Hindlimb muscle (tissue), 1 donor: ENCODE measurements around the gene CCDC136. TPM values are rescaled to one million over a fixed set of nuclear protein-coding genes. Genes with fewer than 3 reads are reported as not detected.

Experiments used
- DNase-seq: peaks from one replicate; pipeline ENCODE4 v3.0.0-alpha.2; 2013
- polyA plus RNA-seq: library from polyadenylated mRNA; unstranded; fragments of 120-200 nt; gene quantifications from one replicate; pipeline ENCODE4 v1.2.1, GENCODE V29; 2013; ENCODE audit not compliant: insufficient read length

CCDC136 gene
- polyA plus RNA-seq, 1 donor: 19.1 TPM

DNA sequence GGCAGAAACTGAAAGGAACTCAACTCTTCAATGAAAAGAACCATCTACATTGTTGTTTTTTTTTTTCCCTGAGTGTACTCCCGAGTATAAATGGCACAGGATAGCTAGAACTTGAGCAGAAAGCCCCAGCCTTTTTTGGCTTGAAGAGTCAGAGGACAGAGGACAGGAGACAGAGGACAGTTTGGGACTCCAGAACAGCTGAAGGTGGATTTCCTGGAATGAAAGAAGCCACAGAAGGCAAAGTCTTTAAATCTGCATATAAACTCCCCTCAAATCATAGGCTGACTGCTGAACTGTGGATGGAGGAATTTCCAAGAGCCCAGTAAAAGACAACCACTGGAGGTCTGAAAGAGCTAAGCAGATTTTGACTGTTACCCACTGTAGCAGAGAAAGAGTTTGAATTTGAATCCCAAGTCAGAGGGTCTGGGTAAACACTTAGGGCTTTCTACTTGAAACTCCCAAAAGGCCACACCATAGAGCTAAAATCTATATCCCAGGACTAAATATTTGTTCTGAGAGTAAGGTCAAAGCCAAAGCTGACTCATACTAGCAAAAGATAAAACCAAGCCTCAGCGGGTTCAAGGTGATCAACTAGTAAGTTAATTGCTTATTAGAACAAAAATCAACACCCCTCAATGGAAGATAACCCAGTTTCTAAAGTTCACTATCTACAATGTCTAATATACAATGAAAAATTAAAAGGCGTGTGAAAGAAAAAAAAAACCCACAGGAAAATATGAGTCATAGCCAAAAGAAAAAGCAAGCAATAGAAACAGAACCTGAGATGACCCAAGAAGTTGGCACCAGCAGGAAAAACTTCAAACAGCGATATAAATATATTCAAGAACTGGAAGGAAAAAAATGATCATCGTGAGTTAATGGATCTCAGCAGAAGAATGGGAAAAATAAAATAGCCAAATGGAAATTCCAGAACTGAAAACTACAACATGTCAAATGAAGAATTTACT lies 14.3 kb upstream of the CCDC136 start:
- DNase-seq: no peak

DNA sequence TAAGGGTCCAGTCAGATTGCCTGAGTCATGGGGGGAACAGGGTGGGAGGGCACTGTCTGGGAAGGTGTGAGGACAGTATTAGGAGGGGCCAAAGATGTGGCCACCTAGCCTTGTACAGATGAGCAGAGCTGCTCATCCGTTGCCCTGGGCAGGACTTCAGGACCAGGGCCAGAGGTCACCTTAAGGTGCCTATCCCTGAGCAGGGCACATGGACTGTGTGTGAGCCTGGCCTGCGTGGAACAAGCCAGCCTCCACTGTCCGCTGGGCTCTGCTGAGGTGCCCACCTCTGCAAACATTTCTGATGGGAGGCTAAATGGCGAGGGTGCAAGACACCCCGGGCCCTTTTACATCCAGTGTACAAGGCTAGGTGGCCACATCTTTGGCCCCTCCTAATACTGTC lies 12.8 kb upstream of the CCDC136 start:
- no peak for DNase-seq

DNA sequence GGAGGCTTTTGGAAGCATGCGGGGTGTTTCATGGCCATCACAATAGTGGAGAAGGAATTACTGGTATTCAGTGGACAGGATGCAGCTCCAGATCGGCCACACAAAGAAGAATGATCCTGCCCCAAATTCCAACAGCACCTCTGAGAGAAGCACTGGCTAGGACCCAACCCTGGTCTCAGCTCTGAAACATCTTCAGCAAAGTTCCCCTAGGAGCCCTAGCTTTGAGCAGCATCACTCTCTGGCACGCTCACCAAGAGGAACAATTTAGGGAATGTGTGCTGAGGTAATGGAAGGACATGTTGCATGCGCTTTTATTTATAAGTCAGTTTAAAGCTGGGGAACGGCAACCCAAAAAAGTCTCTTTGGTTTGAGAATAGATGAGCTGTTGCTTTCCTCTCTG lies 10.6 kb upstream of the CCDC136 start:
- DNase-seq: peak; percentile 74

DNA sequence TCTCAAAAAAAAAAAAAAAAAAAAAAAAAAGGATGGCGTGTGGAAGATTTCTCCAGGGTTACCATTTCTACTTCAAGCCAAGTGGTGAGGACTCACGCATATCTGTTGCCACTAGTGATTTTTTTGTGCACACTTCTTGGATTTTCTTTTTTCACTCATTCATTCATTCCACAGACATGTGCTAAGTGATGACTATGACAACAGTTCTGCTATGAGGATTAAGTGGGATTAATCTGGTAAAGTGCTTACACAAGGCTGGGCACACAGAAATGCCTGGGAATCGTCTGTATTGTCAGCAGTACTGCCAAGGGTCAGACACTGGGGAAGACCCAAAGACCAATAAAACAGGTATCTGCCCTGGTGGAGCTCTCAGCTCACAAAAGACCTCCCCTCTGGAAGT lies 9.9 kb upstream of the CCDC136 start:
- no peak for DNase-seq

DNA sequence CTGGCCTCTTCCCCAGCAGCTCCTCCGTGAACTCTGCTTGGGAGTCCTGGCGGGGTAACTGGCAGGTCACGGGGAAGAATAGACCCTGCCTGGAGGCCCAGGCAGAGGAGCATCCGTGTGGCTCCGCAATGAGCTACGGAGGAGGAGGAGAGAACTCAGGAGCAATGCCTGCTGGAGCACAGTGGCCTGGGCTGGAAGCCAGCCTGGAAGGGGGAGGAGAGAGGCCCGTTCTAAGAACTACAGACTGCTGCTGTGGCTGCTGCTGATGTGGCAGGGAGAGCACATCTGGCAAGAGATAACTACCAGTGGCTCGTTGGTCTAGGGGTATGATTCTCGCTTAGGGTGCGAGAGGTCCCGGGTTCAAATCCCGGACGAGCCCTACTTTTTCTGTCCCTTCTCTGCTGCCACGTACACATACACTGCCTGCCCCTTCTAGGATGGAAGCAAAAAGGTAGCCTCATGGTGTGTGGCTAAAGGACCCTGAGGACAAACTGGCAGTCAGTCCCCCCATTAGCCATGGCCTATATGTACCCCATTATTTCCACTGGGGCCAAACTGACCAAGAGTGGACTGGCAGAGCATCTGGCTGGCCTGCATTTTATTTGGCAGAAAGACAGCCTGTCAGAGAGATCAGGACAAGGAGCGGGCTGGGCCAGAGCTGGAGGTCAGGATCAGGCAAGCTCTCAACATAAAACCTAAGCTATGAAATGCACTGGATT lies 8.5 kb upstream of the CCDC136 start:
- peak; percentile 90 for DNase-seq

DNA sequence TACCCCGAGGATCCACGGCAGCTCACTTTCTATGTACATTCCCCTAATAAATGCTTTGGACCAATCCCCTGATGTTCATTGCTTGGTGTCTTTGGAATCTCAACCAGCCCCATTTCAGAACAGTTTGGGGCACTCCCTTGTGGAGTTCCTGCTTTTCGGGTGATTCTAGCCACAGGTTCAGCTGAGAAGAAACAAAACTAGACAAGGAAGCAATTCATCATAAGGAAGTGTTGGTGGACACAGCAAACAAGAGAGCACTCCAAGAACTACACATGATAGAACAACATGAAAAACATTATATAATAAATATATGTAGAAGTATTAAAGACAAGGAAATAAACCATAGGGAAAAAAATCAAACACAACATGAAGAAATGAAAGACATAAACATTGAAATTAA lies 6.0 kb upstream of the CCDC136 start:
- no peak for DNase-seq

DNA sequence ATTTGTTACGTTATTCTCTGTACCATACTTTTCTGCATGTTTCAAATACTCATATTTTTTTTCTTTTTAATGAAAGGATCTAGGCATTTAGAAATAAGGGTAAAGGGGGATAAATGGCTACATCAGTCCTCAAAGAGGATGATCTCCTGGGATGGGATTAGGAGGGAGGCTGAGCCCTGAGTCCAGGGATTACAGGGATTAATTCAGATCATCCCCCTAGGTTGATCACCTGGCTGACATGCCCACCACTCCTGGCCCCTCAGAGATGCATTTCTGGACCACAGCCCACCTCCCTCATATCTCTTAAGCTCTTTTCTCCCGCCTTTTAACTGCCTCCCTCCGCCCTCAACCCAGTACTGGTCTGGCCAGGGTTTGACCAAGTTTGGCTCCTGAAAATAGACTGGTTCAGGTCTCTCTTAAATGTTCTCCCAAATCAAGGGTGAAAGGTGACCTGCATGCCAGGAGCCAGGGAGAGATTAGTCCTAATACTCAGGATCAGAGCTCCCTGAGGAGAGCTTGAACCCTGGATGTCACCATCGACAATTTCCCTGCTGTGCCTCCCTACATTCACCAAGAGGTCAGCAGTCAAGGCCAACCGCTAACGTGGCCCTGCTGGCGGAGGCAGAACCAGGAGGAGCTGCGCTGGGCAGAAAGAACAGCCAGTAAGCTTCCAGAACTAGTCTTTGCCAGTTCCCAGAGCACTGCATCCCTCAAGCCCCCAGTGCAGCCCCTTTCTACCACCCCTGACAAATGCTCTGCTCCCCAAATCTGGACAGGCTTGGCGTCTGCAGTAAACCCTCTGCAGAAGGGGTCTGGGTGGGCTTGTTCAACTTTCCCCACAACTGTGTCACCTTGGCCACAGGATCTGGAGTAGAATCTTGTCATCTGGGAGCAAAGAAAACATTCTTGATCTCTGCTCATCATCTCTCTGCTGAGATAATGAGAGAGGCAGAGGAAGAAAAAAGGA lies 3.0 kb upstream of the CCDC136 start:
- no peak for DNase-seq

DNA sequence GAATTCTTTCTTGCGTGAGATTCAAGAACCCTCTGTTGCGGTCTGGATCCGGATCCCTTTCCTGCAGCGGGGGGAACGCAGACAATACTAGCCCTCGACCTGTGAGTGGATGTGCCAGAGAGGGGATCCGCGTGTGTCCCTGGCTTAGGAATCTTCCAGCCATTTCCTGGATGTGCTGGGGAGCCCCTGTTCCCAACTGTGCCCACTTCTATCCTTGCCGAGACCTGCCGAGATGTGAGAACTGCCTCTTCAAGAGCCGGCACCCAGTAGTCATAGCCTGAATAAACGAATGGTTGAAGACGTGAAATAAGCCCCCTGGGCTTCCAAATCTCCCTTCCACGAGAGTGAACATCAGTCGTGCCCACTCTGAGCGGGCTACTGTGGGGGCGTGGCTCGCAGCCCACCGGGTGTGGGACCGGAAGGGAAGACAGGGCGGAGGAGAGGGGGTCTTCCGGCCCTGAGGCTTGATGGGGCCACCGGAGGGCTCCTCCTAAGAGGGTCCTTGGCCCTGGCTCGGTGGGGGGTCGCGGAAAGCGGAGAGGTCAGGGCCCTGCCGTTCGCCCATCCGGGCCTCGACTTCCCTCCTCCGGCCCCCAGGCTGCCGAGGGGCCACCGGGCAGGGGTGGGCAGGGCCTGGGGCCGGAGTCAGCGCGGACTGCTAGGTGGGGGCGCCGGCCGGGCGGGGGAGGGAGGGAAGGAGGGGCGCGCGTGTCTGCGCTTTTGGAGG lies 1.3 kb upstream of the CCDC136 start:
- DNase-seq: no peak

DNA sequence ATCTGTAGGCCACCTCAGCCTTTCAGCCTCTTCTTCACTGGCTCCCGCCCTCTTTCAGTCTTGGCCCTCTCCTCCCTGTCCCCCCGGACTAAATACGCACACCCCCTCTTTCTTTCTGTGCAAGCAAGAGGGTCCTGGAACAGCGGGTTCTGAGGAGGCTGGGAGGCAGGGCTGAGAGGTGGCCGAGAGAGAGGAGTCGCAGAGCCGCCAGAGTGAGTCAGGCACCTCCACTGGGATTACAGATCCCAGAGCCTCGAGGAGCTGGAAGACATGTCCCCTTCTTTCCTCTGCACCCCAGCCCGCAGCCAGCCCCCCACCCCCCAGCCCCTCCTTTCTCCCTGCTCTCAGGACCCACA lies 182 bp downstream of the CCDC136 start:
- no peak for DNase-seq

DNA sequence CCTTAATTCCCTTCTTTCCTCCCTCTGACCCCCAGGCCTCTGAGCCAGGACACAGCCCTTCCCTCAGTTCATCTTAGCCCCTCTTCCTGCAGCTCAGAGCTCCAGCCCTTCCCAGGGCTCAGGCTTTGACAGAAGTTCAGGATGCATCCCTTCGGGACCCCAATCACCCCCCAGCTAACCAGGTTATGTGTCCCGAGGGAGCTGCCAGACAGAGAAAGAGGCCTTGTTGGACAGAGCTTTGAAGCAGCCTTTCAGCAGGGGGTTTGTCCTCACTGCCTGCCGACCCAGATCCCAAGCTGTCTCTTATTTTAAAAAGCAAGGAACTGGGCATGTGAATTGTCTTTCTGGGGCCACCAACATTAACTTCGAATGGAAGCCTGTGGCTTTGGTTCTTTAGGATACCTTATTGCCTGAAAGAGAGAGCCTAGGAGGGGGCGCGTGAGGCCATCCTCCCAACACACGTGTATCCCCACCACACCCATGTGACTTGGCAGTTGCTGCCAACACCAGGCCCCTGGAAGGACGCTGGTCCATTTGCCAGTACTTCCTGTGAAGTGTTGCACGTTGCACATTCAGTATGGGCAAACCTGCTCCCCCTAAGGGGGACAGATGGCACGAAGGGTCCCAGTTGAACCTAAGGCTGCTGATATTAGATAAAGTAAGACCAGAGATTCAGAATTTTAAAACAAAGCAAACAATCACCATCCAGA lies 858 bp downstream of the CCDC136 start:
- no peak for DNase-seq

DNA sequence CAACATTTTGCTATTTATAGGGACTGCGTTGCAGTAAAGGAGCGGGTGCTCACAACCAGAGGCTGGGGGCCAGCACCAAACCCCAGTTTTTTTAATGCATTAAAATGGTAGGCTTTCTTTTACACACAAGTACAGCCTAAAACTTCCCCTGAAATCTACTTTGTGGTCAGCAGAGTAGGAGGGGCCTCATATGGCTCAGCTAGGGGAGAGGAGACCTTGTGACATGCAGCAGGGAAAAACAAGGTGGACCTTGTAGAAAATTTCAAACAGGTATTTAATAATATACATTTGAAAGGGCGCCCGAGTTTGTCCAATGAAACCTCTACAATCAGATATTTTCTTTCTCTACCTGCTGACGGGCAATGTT lies 1.4 kb downstream of the CCDC136 start:
- DNase-seq: no peak

DNA sequence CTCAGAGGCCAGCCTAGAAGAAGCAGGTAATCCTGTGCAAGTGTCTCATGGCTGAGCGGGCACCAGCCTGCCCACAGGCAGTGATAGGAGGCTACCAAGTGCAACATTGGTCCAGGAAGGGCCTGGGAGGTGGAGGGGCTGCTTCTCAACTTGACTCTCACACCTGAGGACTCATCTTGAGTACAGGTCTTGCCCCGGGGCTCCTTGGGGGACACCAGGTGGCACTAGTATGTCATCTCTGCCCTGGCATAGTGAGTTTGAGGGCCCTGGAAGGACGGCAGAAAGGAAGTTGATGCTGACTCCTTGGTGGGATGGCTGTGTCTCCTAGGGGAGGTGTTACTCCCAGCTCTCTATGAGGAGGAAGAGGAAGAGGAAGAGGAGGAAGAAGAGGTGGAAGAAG lies 2.3 kb downstream of the CCDC136 start:
- DNase-seq: no peak

DNA sequence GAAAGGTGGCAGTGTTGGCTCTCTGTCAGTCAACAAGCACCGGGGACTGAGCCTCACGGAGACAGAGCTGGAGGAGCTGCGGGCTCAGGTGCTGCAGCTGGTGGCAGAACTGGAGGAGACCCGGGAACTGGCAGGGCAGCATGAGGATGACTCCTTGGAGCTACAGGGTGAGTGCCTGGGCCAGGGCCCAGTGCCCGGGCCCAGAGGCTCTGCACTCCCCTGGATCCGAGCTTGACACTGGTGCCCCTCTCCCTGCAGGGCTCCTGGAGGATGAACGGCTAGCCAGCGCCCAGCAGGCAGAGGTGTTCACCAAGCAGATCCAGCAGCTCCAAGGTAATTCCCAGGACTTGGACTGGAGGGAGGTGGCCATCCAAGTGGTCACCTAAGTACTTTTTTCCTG lies 2.7 kb downstream of the CCDC136 start:
- DNase-seq: no peak

DNA sequence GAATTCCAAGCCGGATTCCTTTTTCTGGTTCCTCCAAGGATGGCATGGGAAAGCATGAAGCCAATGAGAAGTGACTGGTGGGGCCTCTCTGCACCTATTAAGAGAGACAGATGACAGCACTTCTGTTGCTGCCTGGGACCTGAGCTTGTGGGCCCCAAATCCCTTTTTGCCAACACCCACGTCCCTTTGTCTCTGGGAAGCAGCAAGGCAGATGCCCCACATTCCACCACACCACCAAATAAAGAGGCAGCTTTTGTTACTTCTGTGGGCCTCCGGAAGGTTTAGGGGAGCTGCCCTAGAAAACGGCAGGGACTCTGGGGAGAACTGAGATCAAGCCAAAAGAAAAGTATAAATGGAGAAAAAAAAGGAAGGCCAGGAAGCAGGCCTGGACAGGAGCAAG lies 3.4 kb downstream of the CCDC136 start:
- DNase-seq: no peak

DNA sequence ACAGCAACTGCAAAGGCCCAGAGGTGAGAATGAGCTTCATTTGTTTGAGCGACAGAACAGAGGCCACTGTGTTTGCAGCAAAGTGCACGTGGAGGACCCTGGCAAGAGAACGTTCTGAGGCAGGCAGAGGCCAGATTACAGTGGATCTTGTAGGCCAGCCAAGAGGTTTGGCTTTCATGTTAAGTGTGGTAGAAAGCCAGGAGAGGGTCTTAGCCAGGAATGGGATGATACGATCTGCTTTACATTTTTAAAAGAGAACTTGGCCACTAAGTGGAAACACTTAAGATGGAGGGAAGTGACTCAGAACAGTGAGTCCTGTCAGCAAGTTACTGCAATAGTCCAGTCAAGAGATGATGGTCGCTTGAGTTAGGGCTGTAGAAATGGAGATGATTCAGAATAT lies 4.6 kb downstream of the CCDC136 start:
- peak; percentile 58 for DNase-seq

DNA sequence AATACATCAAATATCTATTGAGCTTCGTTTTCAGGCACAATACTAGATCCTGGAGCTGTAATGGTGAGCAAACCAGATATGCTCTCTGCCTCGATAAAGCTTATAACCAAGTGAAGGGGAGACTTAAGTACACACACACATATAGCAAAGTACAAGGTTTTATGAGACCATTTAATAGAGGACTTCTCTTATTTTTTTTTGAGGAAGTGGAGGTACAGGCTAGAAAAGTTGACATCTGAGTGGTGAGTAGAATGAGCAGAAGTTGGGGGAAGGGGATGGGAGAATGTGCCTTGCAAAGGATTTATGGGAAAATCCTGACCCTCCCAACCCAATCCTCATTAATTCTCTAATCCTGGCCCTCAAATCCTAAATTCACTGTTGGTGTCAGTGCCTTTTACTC lies 7.7 kb downstream of the CCDC136 start:
- DNase-seq: no peak

DNA sequence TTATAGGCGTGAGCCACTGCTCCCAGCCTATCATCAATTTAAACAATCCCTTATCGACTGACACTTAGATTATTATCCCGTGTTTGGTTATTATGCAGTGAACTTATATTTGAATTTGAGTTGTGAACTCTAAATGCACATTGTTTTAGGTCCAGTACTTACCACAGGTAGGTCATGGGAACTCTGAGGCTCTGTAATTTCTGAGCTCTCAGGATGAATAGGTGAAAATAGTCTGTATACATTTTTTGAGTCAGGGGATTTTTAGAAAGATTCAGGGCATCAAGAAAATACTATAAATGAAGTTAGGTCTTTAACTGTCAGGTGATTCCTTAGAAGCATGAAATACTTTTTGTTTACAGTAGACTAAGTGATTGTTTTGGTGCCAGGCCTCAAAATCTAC lies 8.8 kb downstream of the CCDC136 start:
- no peak for DNase-seq

DNA sequence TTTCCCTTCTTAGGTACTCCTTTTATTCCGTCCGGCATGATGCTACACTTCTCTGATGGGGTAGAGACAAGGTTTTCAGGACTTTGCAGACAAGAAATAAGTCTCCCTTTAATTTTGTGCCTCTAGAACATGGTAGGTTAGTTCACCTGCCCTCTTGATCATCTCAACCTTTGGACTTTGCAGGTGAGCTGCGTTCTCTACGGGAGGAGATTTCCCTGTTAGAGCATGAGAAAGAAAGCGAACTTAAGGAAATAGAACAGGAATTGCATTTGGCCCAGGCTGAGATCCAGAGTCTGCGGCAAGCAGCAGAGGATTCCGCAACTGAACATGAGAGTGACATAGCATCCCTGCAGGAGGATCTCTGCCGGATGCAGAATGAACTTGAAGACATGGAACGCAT lies 9.2 kb downstream of the CCDC136 start:
- no peak for DNase-seq

DNA sequence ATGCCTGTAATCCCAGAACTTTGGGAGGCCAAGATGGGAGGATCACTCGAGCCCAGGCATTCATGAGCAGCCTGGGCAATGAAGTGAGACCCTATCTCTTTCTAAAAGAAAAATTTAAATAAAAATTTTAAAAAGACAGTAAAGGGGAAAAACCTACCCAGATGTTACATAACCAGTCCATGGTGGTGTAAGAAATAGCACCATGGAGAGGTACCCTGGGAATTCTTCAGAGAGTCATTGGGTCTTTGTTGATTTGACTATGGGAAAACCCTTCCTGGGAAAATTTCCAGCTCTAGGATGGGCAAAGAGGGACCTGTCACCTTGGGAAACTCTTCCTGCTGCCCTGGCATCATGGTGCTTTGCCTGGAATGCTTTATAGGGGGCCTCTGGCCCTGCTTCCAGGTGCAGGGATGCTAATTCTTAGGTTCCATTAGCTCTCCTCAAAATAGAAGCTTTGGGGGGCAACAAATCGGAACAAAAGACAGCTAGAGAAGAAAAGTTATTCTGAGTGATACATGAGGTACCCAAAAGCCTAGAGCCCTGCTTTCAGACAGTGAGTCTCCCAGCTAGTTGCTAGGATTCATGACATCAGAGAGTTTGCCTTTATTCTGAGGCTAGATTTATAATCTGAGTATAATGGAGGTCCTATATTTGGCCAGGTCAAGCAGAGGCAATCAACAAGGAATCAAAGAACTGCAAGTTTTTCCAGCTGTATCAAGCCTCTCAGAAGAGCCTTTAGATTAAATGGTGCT lies 10.1 kb downstream of the CCDC136 start:
- DNase-seq: no peak

DNA sequence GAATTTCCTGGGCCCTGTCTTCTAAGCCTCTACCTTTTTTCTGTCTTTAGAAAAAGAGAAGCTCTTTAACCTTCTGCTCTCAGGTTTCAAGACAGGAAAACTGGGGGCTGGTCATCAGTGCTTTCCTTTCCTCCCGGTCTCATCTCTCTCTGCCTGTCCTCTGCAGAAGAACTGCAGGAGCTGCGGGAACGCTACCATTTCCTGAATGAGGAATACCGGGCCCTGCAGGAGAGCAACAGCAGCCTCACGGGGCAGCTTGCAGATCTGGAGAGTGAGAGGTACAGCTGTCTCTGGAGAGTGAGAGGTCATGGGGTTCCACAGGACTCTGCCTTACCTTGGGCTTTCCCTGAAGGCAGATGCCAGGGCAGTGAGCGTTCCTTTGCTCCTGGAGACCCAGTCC lies 12.7 kb downstream of the CCDC136 start:
- no peak for DNase-seq

DNA sequence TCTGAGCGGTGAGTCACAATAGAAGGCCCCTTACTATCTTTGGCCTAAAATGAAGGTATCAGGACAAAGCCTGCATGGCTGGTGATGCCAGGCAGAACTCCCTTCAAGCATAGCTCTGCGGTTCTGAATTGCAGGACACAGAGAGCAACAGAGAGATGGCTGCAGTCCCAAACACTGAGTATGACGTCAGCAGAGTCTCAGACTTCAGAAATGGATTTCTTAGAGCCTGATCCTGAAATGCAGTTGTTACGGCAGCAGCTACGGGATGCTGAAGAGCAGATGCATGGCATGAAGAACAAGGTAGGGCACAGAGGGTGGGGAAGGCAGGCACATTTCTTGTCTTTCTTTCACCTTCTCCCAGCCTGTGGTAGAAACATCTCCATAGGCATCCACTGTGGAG lies 13.5 kb downstream of the CCDC136 start:
- DNase-seq: no peak
